Keratinocyte (primary cell): Measurements from ENCODE around the gene ALDH7A1.

Experiments used
- EZH2 ChIP-seq: IDR thresholded peaks from one replicate; pipeline ENCODE4 v1.6.1; 2012; ENCODE audit warnings: inconsistent platforms, mild to moderate bottlenecking, low read length, moderate library complexity
- TF ChIP-seq, protein P1 (sequence below), 3 experiments: IDR thresholded peaks in 1 of 3; conservative IDR thresholded peaks in 1 of 3; optimal IDR thresholded peaks in 1 of 3; 2 replicates in 2 of 3; 3 replicates in 1 of 3; pipeline versions ENCODE3 to v1.5.1; 2011; ENCODE audit warnings: low read length in 3 of 3, mild to moderate bottlenecking in 3 of 3, moderate library complexity in 2 of 3, control low read depth in 1 of 3, inconsistent platforms in 1 of 3; ENCODE audit not compliant: insufficient read depth in 2 of 3; ENCODE audit errors: extremely low read depth in 1 of 3

GRCh38 chr5:126615286-126615685 lies 20.3 kb upstream of the ALDH7A1 start:
- TF ChIP-seq, protein P1, sequence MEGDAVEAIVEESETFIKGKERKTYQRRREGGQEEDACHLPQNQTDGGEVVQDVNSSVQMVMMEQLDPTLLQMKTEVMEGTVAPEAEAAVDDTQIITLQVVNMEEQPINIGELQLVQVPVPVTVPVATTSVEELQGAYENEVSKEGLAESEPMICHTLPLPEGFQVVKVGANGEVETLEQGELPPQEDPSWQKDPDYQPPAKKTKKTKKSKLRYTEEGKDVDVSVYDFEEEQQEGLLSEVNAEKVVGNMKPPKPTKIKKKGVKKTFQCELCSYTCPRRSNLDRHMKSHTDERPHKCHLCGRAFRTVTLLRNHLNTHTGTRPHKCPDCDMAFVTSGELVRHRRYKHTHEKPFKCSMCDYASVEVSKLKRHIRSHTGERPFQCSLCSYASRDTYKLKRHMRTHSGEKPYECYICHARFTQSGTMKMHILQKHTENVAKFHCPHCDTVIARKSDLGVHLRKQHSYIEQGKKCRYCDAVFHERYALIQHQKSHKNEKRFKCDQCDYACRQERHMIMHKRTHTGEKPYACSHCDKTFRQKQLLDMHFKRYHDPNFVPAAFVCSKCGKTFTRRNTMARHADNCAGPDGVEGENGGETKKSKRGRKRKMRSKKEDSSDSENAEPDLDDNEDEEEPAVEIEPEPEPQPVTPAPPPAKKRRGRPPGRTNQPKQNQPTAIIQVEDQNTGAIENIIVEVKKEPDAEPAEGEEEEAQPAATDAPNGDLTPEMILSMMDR (optimal IDR thresholded peaks at IDR 0.05 in 1 of 3, IDR thresholded peaks at IDR 0.05 in 1 of 3, conservative IDR thresholded peaks at IDR 0.05 in 1 of 3; ENCODE audit: extremely low read depth in 1 of 3, insufficient read depth in 2 of 3, low read length in 3 of 3): no peak
- no peak for TF ChIP-seq EZH2
